CD4-positive, alpha-beta T cell treated with Interleukin-15 for 1 hour (primary cell): Measurements from ENCODE around the gene KCTD6.

Experiments
- DNase-seq: peaks from one replicate; pipeline ENCODE4 v3.0.0-alpha.2; 2020

KCTD6 gene

DNA sequence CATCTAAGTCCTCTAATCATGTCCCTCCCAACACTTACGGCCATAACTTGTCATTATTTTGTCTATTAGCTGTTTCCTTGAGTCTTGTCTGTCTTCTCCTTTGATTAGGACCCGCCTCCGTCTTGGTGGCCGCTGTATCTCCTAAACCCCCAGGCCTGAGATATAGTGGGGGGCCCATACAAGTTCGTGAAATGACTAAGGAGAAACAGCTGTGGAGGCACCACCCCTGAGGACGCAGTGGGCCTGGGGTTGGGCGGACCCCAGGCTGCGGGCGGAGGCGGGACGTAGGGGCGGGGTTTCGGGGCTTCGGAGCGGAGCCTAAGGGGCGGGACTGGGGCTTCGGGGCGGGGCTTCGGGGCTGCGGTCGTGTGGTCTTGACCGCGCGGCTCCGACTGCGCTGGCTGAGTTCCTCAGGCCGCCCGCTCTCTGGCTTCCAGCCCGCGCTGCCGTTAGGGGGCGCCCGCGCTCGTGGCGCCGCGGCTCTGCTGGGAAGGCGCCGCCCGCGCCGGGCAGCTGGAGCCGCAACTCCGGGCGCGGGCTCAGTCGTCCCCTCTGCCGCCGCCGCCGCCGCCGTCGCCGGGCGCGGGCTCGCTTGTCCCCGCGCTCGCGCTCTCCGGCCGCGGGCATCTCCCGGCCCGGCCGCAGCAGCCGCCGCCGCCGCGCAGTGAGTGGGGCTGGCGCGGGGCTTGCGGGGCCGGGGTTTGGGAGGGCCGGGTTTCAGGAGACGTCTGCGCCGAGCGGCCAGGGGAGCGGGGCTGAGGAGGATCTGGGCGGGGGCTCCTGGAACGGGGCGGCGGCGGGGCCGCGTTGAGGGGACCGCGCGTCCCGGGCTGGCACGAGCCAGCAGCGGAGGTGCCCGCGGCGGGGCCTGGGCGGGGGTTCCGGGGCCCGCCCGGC, at the start of gene KCTD6:
Gene KCTD6 (plus strand): TSS at position 591 of the 897 bp plus-strand sequence. CDS start 6,660 bp downstream, outside the sequence.
- peak; percentile 93 for DNase-seq

DNA sequence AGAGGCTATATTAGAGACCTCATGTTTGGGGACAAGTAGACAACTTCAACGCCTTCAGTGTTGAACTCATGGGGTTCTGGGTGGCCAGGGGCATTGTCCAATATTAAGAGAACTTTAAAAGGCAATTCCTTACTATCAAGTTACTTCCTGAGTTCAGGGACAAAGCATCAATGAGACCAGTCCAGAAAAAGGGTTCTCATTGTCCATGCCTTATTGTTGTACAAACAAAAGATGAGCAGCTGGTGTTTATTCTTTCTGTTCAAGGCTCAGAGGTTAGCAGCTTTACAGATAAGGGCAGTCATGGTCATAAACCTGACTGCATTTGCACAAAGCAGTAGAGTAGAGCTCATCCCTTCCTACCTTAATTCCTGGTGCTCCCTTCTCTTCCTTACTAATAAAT, 39.7 kb upstream of the KCTD6 start:
- DNase-seq: no peak

DNA sequence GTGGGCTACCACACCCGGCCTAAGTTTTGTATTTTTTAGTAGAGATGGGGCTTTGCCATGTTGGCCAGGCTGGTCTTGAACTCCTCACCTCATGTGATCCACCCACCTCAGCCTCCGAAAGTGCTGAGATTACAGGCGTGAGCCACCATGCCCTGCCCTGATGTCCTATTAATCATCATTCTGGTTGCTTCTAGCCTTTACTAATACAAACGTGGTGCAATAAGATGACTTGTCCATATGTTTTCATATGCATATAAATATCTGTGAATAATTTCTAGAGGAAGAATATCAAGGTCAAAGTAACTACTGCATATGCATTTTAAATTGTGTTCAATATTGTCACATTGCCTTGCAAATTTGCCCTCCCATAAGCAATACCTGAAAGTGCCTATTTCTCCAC, 32.7 kb upstream of the KCTD6 start:
- no peak for DNase-seq

DNA sequence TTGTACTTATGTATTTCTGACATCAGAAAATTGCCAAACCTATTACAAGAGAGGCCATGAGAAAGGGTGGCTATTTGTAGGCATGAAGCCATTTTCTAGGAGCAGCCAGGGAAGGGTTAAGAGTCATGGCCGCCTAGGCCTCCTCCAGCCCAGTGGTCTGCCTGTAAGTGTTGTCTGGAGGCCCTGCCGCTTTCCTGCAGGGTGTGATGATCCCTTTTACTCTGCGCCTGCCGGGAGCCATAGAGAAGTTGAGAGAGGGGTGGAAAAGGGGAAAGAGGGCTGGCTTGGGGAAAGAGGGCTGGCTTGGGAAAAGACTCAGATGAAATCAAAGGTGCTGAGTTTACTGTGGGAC, 29.1 kb upstream of the KCTD6 start:
- DNase-seq: no peak

DNA sequence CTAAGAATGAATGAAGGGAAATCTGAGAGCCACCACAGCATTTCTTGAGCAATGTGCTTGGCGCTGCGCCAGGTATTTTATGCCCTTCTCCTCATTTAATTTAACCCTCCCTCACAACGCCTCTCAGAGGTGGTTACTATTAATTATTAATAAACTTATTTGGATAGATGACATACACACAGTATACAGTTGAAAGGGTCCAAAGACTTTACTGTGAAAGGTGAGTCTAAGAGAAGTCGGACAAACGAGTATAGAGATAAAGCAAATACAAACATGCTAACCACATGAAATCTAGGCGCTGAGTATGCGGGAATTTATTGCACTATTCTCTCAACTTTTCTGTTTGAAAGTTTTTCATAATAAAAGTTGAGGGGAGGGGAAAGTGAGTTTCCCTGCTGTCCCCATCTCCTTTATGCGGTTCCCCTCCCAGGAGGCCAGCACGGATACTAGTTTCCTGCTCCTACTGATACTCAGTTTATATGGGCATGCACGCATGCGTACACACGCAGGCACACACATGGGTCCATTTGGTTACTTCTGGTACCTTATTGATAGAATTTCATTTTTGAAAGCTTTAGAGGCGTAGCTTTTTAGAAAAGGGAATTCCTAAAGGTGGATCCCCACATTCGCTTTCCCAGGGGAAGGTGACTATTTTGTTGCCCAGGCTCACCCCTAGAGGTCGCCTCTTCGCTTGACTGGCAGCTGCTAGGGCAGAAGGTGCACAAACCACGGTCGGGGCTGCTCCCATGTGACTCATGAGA, 28.5 kb upstream of the KCTD6 start:
- DNase-seq: peak; percentile 74

DNA sequence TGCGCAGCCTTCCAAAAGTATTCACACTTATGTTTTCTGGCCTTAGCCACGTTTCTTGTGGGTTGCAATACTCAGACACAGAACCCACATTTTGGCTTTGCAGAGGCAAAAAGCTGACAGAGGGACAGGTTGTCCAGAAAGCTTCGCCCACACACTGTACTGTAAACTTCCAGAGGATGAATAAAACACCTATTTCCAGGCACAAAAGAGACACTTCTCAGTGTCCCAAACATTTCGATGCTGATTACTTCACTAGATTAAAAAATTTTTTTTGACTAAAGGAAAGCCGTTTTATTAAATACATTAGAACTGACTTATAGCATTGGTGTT, 28.0 kb upstream of the KCTD6 start:
- DNase-seq: no peak

DNA sequence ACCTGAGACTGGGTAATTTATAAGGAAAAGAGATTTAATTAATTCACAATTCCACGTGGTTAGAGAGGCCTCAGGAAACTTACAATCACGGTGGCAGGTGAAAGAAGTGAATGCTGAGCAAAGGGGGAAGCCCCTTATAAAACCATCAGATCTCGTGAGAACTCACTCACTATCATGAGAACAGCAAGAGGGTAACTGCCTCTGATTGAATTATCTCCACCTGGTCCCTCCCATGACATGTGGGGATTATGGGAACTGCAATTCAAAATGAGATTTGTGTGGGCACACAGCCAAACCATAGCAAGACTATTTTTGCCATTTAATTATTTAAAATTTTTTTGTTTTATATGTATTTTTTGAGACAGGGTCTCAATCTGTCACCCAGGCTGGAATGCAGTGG, 27.0 kb upstream of the KCTD6 start:
- DNase-seq: no peak

DNA sequence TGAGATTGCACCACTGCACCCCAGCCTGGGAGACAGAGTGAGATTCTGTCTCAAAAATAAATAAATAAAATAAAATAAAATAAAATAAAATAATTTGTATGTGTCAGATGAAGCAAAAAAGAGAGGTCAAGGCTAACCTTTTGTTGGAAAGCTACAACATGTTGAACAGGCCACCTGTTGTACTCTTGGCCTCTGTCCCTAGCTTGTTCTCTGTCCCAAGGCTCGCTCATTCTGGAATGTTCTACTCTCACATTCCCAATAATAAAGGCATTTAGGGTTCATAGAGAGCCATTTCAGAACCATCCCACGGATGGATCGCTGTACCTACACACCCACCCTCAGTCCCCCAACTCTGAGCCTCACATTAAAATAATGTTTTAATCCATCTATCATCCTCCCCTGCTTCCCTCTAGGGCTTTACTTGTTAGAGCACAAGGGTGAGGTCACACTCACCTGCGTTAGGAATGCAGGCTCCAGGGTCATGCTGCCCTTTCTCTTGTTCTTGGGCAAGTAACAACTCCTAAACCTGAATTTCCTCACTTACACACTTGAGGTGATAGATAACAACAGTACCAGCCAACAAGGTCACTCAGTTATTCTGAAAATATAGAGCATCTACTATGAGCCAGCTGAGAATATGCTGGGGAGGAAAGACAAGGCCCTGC, 24.9 kb upstream of the KCTD6 start:
- DNase-seq: no peak

DNA sequence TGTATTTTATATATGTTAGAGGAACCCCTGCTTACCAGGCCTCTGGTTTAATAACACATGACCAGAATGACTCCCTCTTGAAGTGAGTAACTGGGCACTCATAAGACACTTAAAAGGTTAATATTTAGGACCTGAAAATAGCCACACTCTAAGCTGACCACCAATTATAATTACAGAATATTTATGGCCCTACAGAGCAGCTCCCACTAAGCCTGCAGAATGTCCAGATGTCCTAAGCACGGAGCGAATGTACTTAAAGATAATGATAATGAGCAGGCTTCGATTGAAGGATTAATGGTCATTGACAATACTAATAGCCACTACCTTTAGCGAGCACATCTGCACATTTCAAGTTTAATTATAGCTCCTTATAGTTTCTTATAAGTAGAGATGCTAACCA, 22.8 kb upstream of the KCTD6 start:
- DNase-seq: no peak

DNA sequence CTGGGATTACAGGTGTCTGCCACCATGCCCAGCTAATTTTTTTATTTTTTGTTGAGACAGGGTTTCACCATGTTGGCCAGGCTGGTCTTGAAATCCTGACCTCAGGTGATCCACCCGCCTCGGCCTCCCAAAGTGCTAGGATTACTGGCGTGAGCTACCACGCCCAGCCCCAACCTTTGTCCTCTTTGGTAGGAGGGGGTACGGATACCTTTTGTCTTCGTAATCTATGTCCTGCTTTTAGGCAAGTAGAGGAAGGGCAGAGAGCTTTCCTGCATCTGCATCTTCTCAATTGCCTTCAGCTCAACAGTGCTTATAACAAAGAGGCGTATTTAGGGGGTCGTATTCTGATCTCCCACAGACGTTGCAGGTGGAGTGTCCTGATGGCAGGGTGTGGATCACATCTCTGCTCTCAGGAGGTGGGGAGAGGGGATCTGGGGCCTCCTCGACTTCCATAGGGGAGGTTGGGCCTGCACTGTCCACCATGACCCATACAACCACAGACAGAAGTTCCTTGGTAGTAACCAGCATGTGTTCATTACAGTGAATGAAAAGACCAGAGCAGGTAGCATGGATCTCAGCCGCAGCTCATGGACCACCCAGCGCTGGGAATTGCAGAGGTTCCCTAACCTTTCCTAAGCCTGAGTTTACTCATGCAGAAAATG, 21.4 kb upstream of the KCTD6 start:
- DNase-seq: no peak

DNA sequence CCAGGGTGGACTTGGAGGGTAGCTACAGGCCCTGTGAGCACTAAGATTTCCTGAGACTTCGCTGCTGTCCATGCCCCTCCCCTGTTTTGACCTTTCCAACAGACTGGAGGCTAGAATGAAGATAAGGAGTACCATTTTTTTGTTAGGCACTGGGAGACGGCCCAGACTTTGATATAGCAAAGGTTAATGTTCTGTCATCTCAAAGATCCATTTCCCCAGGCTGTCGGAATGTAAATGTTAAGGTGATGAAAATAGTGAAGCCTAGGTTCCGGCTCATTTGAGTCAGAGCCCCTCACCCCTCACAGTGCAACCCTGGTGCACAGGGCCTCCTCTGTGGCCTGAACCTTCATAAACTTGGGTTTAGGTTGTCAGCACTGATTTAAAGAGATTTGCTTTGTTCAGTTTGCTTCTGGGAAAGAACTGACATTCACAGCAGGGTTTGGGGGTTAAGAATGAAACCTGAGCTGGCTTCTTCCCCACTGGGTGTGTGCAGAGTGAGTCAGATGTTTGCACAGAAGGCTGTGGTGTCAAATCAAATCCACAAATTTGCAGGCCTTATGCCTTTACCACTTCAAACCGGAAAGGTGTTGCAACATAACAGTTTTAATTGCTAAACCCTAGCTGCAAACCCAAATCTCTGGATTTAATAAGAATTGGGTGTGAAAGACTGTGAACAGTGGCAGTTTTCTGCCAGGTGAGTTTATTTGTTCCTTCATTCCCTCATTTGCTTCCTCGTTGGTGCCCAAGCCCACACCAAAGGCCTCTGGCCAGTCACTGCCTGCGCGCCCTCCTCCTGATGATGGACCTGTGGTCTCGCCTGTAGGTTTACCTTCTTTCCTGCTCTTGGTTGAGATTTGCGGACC, 20.6 kb upstream of the KCTD6 start:
- DNase-seq: peak; percentile 61

DNA sequence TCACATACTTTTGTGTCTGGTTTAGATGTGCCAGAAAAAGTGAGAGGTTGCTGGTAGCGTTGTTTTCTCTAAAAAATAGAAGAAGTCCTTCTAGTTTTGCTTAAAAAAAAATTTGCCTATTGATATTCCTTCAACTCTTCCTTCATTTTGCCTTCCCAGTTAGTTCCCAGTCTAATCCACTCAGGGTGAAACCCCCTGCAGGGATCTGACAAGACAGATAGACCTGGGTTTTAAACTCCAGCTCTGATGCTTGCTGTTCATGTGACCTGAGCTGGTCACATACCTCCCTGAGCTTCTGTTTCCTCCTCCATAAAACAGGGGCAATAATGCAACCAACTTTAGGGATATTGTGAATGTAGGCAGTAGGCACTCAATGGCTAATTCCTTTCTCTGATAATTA, 18.6 kb upstream of the KCTD6 start:
- DNase-seq: no peak

DNA sequence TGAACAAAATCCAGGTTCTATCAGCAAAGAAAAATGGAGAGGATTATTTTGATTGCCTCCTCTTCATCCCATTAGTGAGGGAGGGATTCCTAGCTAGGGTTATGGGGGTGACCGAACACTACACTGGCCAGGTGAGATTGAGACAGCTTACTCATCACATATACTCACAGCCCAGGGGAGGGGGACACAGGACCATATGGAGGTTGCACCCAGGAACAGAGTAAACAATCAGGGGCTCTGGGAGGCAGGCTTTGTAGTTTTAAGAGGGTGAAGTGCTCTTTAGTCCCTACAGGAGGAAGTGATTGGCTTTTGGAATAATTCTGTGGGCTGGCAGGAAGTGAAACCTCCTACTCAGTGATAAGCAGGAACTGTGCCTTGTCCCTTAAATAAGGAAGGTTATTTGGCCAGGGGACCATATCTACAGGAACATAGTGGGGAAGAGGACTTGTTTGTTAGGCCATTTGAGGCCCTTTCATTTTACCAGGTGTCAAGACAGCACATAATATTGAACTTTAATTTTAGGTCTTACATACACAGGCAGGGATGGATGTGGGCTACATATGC, 17.5 kb upstream of the KCTD6 start:
- DNase-seq: no peak

DNA sequence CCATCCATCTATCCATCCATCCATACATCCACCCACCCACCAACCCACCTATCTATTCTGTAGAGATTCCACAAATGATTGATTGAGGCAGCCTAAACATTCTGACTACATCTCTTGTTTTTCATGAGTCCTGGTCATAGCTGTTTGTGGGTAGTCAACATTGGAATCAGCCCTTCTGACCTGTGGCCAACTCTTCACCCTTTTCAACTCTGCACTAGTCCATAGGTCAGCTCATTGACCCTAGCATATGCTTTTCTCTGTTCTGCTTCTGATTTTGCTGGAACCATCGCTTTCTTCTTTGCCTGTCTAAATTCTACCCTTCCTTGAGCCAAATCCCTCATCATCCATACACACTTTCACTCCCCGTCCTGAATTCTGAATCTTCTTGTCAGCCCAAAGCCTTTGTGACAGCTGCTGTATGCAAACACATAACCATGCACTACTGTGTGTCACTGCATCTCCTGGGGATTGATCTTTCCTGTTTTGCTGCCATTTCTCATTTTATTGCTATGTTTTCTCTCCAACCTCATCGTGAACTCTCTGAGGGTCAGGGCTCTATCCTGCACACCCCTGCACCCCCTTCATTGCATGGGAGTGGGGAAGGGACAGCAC, 16.8 kb upstream of the KCTD6 start:
- DNase-seq: no peak

DNA sequence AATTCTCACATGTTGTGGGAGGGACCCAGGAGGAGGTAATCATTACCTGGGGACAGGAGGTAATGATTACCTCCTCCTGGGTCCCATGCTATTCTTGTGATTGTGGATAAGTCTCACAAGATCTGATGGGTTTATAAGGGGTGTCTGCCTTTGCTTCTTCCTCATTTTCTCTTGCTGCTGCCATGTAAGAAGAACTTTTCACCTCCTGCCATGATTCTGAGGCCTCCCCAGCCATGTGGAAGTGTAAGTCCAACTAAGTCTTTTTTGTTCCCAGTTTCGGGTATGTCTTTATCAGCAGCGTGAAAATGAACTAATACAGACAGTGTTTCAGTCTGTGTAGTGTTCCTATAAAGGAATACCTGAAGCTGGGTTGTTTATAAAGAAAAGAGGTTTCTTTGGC, 13.1 kb upstream of the KCTD6 start:
- DNase-seq: no peak

DNA sequence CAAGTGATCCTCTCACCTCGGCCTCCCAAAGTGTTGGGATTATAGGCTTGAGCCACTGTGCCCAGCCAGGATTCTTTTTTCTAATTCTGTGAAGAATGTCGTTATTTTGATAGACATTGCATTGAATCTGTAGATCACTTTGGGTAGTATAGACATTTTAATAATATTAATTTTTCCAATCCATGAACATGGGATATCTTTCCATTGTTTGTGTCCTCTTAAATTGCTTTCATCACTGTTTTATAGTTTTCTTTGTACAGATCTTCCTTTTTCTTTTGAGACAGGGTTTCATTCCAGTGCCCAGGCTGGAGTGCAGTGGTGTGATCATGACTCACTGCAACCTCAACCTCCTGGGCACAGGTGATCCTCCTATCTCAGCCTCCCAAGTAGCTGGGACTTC, 11.6 kb upstream of the KCTD6 start:
- no peak for DNase-seq

DNA sequence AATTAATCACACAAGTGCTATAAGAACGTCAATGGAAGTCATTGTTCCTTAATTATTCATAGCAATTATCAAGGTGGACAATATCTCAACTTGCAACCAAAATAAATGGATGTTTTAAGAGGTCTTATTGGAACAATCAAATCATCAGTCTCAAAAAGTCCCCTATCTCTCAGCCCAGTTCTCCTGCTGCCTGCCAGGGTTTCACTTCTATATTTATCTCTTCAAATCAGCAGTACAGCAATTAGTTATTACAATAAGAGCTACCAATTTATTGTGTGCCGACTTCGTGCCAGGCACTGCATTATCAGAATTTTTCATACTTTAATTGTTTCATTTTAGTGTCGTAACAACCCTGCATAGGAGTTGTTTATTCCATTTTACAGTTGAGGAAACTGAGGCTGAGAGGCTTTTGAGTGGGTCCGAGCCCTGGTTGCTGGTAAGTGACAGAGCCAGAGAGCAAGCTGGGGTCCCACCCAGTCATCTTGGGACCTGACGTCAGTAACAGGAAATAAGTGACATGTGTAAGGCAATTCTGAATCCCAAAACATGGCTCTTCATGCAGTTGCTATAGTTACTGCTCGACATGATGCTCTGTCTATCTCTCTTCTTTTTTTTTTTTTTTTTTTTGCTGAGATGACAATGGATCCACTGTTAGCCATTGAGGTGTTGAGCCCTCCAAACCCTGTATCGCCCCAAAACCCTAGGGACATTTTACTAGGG, 8.8 kb upstream of the KCTD6 start:
- DNase-seq: no peak

DNA sequence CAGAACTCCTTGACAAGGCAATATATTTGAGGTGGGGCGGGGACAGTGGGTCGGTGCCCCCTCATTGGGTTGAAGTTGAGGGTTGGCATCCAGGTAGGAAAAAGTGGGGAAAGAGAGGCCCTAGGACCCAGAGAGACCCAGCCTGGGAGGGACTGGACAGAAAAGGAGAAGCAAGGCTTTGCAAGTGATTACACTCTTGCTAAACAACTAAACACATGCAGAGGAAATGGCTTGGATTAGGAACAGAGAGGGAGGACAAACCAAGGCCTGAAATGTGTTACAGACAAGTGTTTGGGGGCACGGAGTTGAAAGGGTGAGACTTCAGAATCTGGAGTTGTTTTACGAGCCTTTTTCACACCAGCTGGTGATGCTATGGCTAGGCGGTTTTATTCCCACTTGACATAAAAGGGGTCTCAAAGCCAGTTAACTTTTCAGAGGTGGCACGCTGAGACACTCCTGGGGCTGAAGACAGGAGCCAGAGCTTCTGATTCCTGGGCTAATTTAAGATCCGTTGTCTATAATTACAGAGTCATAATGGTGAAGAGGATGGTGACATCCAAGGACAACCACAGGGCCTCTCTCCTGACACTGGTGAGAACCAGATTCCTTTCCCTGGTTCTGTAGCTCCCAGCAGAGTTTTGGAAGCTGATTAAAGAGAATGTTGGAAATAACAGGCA, 7.7 kb upstream of the KCTD6 start:
- no peak for DNase-seq

DNA sequence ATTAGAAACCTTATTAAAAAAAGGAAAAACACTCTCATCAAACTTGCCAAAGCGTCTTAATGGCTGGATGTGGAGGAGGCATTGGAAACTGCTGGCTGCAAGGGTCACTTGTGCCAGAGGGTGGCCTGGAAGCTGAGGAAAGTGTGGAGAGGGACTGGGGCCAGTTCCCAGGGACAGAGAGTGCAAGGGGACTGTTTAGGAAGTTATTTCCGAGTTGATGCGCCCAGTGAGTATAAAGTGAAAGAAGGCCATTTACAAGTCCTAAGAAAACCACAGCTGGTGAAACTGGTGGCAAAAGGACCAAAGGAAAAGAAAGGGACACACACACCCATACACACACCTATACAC, 7.2 kb upstream of the KCTD6 start:
- no peak for DNase-seq

DNA sequence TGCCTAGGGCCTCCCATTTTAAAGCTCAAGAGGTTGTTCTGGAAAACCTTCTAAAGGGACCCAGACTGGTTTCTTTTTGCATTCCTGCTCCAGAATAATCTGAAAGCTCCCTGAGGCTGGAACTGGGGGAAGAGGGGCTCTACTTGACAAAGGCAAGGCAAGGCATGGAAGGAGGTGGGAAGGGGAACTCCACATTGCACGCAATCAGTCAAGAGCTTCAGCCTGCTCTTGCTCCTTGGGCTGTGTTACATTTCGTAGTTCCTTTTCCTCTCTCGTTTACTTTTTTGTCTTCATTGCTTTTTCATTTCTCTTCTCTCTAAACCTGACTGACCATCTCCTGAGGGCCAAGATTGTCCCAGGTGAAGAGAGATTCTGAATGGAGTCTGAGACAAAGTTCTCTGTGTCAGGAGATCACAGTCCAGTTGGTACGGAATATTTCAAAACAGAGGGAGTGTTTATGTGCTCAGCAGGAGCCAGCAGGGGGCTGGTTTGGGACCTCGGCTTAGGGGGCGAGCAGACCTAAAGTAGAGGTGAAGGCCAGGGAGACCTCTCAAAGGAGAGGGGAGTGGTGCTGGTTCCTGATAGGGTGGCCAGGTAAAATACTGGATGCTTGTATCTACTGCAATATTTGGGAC, 6.0 kb upstream of the KCTD6 start:
- DNase-seq: no peak
